Activated CD4-positive, alpha-beta T cell treated with anti-CD3 and anti-CD28 coated beads, Interleukin-2, amount 50 U/mL, for 16 hours (primary cell): Measurements from ENCODE around the gene ZSCAN9.

Source experiments
- DNase-seq: peaks from one replicate; pipeline ENCODE4 v3.0.0-alpha.2; 2020

Gene ZSCAN9

DNA sequence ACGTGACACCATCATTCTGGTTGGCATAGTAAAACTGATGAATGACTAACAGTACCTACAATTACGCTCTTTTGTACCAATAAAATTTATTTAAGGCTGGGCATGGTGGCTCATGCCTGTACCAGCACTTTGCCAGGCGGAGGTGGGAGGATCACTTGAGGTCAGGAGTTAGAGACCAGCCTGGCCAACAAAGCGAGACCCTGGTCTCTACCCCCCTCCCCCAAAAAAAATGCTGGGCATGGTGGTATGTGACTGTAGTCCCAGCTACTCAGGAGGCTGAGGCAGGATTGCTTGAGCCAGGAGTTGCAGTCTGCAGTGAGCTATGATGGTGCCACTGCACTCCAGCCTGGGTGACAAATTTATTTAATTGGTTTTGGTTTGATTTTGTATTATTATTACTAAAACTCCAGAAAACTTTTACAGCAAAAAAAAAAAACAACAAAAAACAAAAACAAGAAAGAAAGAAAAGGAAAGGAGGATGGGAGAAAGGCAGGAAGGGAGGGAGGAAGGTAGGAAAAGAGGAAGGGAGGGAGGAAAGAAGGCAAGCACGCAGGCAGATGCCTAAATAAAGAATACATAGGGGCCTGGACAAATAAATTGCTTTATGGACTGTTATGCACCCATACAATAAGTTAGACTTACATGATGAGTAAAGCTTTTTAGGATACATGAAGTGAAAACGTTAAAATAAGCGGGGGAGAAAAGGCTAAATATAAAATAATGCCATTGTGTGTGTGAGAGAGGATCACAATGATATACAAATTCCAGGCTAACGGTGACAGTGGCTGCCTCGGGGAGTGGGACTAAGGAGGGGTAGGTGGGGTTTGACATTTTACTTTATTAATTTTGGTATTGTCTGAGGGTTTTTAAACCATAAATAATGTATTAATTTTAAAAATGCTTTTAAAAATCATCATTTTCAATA, 682 bp upstream of the ZSCAN9 start:
- DNase-seq, result no peak

DNA sequence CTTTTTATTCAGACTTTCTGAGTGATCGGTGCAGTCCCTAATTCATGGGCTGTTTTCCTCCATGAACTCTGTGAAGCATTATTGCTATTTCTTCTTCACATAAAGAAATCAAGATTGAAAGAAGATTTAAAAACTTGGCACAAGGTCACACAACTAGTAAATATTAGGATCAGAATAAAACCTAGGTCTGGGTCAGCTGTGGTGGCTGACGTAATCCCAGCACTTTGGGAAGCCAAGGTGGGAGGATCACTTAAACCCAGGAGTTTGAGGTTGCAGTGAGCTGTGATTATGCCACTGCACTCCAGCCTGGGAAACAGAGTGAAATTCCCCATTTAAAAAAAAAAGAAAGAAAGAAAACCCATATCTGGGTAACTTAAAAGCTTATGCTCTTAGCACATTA, 1.4 kb downstream of the ZSCAN9 start:
- no peak for DNase-seq

DNA sequence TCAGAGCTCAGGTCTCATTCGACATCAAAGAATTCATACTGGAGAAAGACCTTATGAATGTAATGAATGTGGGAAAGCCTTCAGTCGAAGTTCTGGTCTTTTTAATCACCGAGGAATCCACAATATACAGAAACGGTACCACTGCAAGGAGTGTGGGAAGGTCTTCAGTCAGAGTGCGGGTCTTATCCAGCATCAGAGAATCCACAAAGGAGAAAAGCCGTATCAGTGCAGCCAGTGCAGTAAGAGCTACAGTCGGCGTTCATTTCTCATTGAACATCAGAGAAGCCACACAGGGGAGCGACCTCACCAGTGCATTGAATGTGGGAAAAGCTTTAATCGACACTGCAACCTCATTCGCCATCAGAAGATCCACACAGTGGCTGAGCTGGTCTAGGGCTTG, 7.7 kb downstream of the ZSCAN9 start:
- no peak for DNase-seq

DNA sequence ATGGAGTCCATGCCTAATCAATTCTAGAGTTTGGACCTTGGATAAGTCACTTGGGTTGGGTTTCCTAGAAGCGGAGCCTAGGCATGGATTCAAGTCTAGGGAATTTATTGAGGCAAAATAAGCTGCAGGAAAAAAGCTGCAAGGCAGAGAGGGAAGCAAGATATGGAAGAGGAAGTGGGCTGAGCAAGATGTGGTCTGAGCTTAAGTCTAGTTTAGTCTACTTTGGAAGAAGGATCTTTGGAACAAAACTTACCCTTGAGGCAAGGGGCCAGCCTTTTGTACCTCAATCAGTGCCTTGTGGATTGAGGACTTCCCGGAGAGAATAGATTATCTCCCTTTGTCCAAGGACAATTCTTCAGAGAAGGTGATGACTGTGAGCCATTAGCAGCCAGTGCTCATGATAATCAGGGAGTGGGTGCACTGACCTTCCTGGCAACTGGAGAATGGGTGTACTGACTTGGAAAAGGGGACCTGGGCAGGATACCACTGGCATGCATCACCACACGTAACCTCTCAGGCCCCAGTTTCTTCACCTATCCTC, 10.9 kb downstream of the ZSCAN9 start:
- no peak for DNase-seq

DNA sequence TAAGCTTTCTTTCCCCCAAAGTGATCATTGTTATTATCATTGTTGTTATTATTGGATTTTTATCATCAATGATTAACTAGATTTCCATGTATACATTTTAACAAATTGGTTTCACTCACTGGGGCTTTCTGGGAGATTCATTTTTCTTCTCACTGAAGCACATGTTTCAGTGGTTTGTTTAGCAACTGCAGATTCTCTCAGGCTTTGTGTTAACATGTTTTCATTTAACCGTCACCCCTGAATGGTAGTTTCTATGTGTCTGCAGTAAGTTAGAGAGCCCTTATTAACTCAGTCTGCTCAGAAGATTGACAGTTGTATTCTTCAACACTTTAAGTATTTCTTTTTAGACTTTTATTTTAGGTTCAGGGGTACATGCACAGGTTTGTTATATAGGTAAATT, 14.6 kb downstream of the ZSCAN9 start:
- DNase-seq, result no peak

DNA sequence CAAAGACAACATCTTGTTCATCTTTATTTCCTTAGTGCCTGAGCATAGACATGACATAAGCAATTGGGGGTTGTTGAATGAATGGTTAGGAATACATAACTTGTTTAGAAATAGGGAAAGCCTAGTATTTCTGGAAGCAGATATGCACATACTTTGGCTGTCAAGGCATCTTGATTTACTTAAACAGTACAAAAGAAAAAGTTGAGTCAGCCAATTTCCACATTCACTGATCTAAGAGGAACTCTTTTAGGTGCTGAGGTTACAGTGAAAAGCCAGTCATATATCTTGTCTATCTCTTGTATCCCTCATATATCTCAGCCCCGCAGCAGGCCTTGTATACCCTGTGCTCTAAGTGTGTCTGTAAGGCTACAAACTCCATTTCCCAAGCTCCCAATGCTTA, 15.4 kb downstream of the ZSCAN9 start:
- no peak for DNase-seq

DNA sequence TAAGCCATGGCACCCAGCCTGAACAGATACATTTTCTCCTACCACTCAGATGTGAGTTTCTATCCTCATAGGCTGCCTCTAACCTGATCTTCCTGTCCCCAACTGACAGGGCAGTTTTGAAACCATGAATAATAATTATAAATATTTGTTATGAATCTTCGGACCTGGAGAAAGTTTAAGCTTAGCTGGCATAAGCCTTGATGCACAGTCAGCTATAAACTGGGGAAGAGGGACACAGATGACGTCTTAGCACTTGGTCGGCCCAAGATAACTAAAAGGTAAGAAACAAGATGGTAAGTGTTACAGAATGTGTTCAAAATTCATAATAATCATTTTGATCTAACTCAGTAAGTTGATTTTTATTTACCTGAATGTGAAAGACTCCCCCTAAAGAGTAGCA, 18.9 kb downstream of the ZSCAN9 start:
- no peak for DNase-seq

DNA sequence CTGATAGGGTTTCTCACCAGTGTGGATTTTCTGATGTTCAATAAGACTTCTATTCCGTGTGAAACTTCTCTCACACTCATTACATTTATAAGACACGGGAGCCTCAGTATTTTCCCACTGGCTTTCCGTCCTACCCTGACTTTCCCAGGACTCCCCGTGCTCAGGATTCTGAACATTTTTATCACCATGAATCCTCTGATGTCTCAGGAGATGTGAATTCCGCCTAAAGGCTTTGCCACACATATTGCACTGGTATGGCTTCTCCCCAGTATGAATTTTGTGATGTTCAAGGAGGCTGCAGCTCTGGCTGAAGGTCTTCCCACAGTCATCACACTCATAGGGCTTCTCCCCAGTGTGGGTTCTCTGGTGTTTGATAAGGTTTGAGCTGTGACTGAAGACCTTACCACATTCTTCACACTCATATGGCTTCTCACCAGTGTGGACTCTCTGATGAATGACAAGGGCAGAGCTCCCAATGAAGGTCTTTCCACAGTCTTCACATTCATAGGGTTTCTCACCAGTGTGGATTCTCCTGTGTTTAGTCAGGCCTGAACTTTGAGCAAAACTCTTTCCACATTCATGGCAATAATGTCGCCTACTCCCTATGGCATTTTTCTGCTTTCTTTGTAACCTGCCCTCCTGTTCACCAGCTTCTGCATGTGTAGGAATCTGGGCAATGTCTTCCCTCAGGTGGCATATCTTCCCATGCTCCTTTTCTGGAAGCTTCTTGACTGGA, 20.3 kb downstream of the ZSCAN9 start:
- no peak for DNase-seq

DNA sequence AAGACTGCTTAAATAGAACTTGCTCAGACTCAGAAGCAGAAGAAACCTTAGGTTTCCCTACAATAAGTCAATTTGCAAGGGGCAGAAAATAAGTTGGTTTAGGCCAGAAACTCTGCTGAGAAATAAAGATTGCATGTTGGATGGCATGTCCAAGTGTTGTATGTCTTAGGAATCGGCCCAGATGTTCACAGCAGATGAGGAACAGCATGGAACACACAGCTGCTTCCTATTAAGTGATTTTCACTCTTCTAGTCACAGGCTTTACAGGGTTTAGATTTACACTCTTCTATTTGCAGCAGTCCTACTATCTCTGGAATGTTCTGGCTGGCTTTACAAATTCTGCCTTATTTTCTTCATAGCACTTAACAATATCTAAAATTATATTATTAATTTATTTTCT, 23.8 kb downstream of the ZSCAN9 start:
- DNase-seq, result no peak

DNA sequence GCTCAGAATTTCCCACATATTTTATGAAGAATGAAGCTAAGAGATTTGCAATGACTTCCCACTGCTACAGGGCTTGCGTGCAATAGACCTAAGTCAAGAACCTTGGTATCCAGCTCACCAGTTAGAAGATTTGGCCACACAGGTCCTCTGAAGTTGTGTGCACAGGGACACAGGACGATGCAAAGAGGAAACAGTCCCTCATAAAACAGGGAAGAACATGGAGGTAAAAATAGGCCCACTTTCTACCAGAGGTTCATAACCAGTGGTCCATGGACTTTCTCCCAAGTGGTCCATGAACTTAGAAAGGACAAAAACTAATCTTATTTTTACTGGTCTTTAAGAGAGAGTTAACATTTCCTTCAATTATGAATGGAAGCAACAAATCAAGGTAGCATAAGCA, 25.7 kb downstream of the ZSCAN9 start:
- no peak for DNase-seq

DNA sequence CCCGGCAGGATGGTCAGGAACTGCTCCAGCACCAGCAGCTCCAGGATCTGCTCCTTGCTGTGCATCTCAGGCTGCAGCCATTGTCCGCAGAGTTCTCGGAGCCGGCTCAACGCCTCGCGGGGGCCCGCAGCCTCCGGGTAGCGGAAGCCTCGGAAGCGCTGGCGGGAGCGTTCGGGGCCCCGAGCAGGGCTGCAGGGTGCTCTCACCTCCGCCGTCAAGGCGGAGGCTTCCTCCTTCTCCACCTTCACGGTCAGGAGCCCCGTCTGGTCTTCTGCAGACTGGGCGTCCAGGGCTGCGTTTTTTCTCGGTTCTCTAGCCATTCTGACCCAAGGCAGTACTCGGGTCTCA, 26.6 kb downstream of the ZSCAN9 start:
- DNase-seq, result peak; percentile 36

DNA sequence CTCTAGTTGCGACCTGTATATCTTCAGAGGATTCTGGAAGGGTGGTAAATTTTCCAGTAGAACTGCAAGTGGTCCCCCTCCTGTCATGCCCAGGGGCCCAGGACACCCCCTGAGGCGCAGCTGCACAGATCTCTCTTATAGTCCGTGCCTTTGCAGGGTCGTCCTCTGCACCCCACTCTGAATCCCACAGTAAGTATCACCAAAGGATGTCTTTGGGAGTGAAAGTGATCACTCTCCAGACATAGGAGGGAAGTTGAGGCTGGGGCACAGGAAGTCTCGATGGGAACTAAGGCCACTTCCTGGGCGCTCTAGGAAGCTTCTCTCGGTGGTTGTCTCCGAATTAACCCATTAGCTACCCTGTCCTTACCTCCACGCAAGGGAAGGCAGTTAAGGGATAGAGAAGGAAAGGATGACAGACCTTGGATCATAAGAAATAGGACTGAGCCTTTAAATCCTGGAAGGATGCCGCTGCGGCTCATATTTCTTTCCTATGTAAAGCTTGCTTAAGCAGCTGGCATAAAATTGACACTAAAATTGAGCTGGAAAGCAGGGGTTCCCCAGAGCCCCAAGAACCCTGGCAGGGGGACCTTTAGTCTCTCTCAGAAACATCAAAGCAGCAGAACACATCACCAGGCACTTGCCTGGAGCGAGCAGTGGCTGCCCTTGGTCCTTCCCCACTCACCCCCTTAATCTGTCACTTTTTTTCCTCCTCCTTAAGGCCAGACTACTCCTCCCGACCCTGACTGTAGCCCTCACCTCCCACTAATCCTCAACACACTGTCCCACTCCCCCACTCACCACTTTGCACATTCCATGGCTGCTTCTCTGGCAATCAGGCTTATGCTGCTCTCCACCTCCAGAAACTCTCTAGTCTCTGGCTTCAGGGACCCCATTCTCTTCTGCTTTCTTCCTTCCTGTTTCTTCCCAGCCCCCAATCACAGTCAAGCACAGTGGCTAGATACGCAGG, 27.2 kb downstream of the ZSCAN9 start, which contains the start of gene ZKSCAN4:
TSS of gene ZKSCAN4 (minus strand) at position 261 of the 967 bp plus-strand sequence. CDS start 289 bp downstream, outside the sequence.
- DNase-seq, result peak; percentile 84

DNA sequence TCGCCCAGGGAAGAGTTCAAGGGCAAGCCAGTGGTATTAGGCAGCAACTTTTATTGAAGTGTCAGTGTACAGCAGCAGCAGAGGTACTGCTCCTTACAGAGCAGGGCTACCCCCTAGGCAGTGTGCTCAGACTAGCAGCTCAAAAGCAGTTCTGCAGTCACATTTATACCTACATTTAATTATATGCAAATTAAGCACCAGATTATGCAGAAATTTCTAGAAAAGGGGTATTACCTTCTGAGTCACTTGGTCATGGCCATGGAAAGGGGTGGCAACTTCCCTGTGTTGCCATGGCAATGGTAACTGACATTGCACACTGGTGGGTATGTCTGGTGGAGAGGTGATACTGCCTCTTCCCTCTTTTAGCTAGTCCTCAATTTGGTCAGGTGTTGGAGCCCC, 29.0 kb downstream of the ZSCAN9 start:
- DNase-seq, result no peak

DNA sequence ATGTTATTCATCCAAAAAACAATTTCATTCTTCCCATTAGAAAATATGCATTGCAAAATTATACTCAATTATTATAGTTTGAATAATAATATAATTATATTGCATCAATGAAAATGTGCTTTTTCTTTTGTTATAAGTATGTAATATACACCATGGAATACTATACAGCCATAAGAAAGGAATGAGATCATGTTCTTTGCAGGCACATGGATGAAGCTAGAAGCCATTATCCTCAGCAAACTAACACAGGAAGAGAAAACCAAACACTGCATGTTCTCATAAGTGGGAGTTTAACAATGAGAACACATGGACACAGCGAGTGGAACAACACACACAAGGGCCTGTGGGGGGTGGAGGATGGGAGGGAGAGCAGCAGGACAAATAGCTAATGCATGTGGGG, 32.0 kb downstream of the ZSCAN9 start:
- no peak for DNase-seq

DNA sequence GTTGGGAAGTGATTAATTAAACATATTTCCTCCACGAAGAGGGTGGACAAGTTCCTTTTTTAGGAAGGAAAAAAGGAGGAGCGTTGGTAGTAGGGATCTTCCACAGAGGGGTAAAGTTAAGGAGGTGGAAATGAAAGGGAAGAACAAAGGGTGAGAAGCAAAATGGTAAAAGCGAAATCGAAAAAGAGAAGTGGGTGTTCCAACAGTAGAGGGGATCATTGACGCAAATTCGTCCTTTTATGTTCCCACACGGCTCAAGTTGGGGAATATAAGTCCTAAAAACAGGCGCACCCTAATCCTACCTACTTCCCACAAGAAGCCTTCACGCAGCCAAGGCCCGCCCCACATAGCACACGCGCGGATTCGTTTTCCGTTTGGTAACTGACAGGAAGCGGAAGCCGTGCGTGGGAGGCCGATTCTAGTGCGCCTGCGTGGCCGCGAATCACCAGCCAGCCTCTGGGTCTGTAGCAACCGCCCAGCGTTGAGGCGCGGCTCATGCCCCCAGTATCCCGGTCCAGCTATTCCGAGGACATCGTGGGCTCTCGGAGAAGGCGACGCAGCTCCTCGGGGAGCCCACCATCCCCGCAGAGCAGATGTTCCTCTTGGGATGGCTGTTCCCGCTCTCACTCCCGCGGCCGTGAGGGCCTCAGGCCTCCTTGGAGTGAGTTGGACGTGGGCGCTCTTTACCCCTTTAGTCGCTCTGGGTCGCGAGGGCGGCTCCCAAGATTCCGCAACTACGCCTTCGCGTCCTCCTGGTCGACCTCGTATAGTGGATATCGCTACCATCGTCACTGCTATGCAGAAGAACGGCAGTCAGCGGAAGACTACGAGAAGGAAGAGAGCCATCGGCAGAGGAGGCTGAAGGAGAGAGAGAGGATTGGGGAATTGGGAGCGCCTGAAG, 34.1 kb downstream of the ZSCAN9 start, which contains the start of gene NKAPL:
TSS of gene NKAPL (plus strand) at position 421 of the 901 bp plus-strand sequence. CDS start at position 496, 75 bp downstream.
- DNase-seq, result peak; percentile 14

DNA sequence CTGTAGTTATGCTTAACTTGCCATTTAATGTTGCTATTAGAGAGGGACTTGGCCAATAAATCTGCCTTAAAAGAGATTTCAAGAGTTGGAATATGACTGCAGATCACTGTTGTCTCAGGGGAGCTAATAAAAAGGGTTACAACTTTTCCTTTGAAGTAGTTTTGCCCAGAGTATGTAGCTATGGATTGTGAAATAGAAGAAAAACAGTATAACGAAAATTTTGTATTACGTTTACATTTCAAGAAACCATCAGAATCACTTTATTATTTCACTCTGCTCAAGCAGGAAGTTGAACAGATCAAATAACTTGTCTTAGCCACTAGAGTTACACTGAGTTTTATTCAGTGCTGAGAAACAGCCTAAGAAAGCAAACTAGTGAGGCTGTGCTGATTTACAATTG, 38.8 kb downstream of the ZSCAN9 start:
- DNase-seq, result no peak

DNA sequence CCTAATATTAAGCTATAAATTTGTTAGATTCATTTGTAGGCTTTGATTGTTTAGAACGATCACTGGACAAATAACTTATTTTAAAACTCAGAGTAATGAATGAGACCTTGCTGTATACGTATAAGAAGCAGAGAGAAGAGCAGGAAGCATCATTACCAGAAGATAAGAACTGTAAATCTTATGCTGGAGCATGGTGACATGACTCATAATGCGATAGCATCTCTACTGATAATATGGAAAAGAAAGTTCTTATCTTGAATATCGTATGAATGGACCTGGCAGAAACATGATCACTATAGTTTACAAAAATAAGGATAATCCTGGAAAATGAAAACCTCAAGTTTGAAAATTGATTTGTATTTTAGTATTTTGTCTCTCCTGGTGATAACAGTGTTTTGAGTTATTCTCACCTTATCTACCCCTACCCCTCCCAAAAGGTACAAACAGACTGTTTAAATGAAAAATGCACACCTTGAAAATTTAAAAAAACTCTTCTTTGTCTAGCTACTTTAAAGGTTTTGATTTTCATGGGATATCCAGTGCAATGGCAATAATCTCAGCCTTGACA, 39.8 kb downstream of the ZSCAN9 start:
- DNase-seq, result no peak

DNA sequence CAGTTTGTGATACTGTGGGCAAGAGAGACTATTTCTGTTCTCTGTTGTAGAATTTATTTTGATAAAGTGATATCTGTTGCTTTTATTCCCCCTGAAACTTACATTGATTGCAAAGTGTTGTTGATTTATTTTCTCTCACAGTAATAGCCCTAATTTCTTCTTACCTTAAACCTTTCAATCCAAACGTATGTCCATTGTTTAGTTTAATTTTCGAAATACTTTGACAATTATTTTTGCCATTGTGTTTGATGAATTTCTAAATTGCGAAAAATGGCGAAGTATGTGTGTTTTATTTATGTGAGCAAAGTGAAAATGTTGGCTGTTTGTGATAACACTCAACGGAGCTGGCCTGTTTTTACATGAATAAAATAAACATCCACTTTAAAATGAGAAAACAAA, 41.5 kb downstream of the ZSCAN9 start:
- DNase-seq, result no peak

DNA sequence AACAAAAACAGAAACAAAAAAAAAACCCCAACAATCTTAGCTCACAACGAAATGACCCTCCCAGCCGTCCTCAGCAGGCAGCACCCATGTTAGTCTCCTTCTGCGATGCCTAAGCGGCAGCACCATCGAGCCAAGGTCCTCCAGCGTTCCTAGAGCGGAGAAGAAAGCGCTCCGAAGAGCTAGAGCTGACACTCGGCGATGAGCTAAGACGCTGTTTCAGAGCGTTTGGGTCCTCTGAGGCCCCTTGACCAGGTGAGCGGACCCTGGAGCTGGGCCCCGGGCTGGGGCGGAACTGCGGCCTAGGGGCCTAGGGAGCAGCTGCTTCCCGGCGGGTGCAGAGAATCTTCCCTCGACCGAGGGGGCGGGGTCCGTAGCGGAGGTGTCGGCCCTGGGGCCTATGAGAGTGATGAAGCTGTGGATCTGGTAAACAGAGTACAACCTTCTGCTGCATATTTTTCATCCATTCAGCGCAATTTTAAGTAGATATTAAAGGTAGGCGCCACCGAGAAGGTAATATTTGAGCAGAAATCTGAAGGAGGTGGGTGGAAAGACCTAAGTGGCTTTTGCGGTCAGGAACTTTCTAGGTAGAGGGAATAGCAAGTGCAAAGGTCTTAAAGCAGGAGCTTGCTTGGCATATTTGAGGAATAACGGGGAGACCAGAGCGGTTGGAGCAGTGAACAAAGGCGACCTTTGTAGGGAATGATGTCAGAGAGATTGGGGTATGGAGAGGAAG, 42.1 kb downstream of the ZSCAN9 start, which contains the start of gene ZSCAN26:
TSS of gene ZSCAN26 (plus strand) at position 182 of the 733 bp plus-strand sequence. CDS start 4,777 bp downstream, outside the sequence.
- peak; percentile 85 for DNase-seq

DNA sequence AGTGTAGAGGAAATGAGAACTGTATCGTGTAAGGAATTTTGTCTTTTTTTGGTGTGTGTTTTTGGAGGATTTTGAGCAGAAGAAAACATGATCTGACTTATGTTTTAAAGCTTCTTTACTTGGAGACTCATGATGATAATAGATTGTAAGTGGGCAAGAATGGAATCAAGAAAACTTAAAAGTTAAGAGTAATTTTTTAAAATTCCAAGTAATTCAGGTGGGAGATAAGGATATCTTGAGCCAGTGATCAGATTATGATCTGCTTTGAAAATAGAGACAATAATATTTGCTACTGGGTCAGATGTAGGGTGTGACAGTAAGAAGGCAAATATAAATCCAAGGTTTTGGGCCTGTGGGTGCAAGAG, 42.6 kb downstream of the ZSCAN9 start:
- no peak for DNase-seq
